IPS DF 4.7 (cell line): ENCODE data around the gene BORCS5.
"Not testable (repeated sequence)": the region's sequence is repeated elsewhere in the genome, so short reads cannot be mapped to it uniquely, and the experiment has no call there.

Experiments
- DNase-seq: peaks from one replicate; pipeline ENCODE4 v3.0.0-alpha.2; 2013; ENCODE audit warnings: low spot score; ENCODE audit errors: extremely low read depth

Gene BORCS5

DNA sequence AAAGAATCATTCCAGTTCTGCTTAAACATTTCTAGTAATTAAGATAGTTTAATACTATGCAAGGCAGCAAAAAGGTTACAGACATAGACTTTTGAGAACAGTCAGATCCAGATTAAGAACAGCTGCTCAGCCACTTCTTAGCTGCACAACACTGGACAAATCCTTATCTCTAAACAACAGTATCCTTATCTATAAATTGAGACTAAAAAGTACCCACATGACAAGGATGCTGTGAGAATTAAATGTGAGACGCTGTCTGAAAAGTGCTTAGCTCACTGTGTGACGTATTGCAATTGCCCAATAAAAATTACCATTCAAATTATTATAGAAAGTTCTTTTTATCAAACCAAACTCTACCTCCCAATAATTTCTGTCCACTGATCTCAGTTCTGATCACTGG is 35.5 kb downstream of the BORCS5 start:
- DNase-seq = no peak

DNA sequence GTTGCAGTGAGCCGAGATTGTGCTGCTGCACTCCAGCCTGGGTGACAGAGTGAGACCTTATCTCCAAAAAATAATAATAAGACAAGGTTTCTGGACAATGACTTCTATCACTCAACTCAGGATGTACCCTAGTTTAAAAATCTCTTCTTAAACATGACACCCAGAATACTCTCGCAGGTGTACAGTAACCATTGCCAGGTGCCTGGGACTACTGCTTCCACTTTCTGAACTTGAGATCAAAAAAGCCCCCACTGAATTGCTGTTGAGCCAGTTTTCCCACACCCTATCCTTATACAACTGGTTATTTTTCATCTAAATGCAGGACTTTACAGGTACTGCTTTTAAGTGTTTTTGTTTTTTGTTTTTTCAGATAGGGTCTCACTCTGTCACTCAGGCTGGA is 36.3 kb downstream of the BORCS5 start:
- DNase-seq = no peak

DNA sequence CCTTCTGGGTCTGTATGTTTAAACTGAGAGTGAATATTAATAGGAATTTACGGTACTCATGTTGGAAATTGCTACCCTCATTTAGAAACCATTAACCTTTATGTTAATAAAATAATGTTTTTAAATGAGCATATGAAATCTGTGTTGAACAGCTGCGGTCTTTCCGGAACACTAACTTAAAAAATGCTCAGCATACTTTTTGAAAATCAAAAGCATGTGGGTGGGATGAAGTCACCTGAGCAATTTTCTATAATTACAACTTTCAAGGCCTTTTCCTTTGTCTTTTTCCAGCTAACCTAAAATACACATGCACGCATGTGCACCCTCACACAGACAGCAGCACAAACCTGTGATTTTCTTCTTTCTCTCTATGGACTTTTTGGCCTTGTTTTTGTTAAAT is 39.8 kb downstream of the BORCS5 start:
- no peak for DNase-seq

DNA sequence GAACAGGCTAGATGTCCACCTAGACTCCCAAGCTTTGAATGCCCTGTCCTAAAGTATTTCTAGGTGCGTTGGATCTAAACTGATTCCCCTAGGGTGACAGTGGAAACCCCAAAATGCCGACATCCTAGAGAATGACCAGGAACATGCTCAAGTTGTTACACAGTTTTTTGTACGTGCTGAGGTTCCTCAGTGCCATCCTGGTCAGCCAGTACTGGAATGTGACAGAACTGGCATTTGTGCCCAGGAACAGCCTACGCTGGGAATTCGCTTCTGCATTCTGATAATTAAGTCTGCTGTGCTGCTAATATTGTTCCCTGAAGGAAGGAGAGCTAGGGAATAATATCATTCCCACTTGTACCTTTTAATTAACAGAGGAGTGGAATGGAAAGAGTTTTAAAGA is 40.3 kb downstream of the BORCS5 start:
- DNase-seq = no peak

GRCh38 chr12:12398026-12398859 is 41.4 kb downstream of the BORCS5 start:
- no peak for DNase-seq

DNA sequence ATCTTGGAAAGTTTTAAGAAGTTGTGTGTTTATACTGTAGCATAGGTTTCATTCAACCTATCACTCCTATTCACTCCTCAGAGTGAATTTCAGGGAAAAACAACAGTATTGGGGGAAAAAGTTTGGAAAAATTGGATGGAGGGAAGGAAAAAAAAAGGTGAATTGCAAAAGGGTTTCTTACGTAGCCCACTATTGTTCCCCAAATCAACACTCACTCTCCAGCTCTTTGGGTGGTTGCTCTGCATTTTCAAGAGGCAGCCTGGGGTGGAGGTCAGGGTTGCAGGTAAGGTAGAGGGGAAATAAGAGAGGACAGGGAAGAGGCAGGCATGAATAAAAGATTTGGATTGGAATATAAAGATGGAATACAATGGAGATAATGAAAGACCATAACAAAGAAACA is 42.3 kb downstream of the BORCS5 start:
- DNase-seq = no peak

DNA sequence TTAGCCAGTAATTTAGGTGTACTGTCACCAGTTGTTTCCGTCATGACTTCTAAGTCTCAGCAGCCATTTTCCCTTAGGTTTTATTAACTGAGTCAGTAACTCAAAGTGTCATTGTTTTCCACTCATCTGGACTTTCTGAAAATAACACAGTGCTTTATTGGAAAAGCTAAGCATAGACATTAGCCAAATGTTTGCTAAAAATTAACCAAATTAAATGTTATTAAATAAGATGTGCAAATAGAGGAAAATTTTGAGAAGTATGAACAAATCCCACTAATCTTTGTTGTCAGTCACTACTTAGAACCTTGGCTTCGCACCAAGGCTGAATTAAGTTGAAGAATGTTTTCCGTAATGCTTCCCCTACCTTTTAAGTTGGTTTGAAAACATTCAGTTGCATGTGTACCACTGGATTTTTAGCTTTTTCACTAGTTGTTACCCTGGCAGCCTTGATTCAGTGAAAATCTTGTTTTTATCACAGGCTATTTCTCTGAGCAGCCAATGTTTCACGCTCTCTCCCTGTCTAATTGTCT is 43.0 kb downstream of the BORCS5 start:
- no peak for DNase-seq

- no peak for DNase-seq
Observed at GRCh38 chr12:12400793-12401192, 43.9 kb downstream of the BORCS5 start.

DNA sequence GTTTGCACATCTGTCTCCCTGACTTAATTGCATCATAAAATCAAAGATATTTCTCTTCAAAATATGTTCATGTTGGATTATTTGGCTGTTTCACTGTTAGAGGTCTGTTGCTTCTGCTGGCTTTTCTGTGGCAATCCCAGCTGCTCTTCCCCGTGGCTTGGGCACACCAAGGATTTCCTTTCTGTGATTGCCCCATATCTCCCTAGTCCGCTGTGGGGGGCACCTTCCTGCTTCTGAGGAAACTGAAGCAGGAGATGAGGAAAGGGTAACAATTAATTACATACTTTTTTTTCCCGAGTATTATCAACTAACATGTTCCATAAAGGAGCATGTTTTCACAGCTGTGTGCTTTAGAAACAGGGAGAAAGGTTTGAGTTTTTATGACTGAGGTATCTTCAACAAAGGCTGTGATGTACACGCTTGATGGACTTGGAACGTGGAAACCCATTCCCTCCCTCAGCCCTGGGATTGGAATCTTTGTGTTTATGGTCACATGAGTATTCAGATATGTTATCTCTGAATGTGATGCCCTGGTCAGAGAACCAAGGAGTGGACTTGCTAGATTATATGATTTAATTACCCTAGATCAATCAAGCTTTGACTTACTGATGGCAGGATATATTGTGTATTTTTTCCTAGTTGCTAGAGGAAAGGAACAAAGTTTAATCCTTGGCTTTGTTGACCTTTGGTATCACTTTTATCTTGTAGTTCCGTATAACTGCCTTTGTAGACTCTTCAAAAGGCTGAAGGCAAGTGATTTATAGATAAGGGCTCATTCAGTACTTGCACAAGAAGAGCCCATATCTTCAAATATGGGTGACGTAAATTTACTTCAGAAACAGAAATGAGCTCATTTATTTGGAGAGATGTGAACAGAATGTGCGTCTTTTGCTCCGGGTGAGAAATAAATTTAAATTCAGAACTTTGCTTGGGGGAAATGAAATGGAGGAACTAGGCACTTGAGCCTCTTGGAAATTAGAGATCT is 46.7 kb downstream of the BORCS5 start:
- no peak for DNase-seq

GRCh38 chr12:12404297-12404696 is 47.4 kb downstream of the BORCS5 start:
- no peak for DNase-seq

GRCh38 chr12:12405882-12406281 is 49.0 kb downstream of the BORCS5 start:
- no peak for DNase-seq

DNA sequence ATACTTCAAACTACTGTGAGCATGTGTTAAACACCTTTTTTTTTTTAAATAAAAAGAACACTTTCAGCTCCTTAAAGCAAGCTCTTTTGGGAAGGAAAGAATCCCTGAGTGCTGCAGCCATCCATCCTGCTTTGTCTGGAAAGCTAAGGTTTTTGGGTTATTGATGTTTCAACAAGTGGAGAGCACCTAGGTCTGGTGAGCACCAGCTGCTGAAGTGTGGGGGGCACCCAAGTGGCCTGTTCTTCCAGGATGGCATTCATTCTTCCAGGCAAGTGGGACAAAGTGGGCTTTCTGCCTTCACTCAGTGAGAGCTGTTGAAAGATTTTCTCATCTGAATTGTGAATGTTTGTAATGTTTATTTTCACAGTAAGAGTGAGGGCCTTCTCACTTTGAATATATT is 49.9 kb downstream of the BORCS5 start:
- no peak for DNase-seq

DNA sequence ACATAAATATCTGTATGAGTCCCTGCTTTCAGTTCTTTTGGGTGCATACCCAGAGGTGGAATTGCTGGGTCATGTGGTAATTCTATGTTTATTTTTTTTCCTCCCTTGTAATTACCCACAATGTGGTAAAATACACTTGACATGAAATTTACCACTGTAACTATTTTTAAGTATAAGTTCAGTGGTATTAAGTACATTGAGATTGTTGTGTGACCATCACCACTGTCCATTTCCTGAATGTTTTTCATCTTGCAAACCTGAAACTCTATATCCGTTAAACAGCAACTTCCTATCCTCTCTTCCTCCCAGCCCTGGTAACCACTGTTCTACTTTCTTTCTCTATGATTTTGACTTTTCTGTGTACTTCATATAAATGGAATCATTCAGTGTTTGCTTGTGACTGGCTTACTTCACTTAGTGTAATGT is 51.4 kb downstream of the BORCS5 start:
- DNase-seq = no peak

- not testable (repeated sequence) for DNase-seq
Observed at GRCh38 chr12:12409337-12409736, 52.5 kb downstream of the BORCS5 start.

DNA sequence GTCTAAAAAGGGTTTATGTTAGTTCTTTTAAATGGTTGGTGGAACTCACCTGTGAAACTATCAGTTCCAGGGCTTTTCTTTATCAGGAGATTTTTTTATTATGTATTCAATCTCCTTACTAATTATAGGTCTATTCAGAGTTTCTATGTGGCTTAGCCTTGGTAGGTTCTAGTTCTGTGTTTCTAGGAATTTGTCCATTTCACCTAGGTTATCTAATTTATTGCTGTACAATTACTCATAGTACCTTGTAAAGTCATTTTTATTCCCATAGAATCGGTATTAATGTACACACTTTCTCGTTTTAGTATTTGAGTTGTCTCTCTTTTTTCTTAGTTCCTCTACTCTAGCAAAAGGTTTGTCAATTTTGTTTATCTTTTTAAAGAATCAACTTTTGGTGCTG is 59.0 kb downstream of the BORCS5 start:
- no peak for DNase-seq

DNA sequence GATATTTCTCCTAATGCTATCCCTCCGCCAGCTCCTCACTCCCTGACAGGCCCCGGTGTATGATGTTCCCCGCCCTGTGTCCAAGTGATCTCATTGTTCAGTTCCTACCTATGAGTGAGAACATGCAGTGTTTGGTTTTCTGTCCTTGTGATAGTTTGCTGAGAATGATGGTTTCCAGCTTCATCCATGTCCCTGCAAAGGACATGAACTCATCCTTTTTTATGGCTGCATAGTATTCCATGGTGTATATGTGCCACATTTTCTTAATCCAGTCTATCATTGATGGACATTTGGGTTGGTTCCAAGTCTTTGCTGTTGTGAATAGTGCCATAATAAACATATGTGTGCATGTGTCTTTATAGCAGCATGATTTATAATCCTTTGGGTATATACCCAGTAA is 62.3 kb downstream of the BORCS5 start:
- not testable (repeated sequence) for DNase-seq

GRCh38 chr12:12423367-12423766 is 66.5 kb downstream of the BORCS5 start:
- DNase-seq = no peak

GRCh38 chr12:12425001-12425400 is 68.1 kb downstream of the BORCS5 start:
- no peak for DNase-seq

DNA sequence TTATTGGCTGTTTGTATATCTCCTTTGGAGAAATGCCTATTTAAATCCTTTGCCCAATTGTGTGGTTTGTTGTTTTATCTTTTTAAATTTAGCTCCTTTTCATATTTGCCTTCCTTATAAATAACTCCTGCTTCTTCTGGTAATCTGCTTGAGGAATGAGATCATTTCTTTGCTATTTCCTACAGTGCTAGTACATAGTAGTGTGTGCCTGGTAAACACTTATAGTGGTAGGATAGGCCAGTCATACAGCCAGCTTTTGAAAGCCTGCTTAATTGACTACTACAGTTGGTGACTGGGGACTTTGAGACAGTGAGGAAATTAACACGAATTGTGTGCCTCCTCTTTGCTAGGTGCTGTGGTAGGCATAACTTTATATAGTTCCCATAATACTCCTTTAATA is 68.7 kb downstream of the BORCS5 start:
- DNase-seq = no peak

GRCh38 chr12:12427568-12427967 is 70.7 kb downstream of the BORCS5 start:
- no peak for DNase-seq

DNA sequence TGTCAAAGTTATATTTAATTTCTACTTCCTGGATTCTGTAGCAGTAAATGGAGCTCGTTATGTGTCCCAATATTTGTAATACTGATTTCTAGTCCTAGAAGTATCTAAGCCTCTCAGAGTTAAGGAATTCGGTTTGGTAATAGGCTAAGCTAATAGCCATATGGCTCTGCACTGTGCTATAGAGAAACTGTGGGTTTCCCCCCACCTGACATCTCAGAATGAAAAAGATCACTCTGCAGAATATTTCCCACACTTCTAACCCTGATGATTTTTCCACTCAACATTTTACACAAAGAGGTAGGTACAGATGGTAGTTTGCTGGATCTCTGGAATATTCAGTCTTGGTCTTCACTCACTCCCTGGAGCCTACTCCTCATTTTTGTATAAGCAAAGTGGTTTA is 71.2 kb downstream of the BORCS5 start:
- no peak for DNase-seq
